ENCODE data around the gene MAN1C1.

The MAN1C1 gene

GRCh38 chr1:25804244-25804963, 187.8 kb downstream of the MAN1C1 start:
- peak; percentile 38 for DNase-seq (ENCODE audit: low spot score)

DNA sequence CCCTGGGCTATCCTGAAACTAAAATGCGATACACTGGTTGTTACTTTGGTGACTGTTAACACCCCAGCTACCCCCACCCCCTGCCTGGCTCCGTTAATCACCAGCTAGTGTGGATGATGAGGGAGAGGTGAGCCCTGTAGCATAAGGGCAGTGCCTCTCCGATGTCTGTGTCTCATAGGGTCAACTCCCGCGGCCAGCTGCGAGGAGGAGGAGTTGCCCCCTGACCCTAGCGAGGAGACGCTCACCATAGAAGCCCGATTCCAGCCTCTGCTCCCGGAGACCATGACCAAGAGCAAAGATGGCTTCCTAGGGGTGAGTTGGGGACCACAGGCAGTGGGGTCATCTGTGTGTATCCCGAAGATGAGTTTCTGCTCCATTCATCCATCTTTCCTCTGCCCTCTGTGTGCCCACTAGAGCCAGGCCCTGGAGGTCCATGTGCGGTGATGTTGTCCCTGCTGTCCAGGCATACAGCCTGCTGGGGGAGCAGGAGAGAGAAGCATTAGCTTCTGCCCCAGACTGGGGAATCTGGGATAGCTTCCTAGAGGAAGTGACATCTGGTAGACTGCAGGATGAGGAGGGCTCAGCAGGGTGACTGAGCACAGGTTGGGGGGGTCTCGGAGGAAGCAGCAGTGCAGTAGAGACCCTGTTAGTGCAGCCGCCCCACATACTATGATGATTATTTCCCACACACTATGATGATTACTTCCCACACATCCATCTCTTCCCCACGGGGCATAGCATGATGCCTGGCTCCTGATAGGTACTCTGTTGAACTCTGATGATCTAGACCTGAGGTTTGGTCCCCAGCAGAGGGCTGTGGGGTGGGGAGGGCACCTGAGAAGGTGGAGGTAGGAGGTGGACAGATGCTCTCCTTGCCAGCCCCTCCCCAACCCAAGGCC, 188.6 kb downstream of the MAN1C1 start:
- no peak for DNase-seq (ENCODE audit: low spot score)

DNA sequence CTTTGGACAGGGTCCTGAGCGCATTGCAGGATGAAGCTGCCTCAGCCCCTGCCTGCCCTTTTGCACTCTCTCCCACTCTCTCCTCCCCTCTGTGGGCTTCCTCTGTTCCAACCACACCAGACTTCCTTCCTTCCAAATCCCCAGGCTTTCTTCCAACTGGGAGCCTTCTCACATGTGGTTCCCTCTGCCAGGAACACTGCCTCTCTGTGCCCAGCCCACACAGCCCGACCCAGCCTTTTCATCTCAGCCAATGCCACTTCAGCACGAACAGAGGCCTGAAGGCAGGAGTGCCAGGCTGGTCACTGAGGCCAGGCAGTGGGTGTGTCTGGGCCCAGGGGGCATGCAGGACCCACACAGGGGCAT, 189.3 kb downstream of the MAN1C1 start:
- DNase-seq (ENCODE audit: low spot score) = peak; percentile 57

DNA sequence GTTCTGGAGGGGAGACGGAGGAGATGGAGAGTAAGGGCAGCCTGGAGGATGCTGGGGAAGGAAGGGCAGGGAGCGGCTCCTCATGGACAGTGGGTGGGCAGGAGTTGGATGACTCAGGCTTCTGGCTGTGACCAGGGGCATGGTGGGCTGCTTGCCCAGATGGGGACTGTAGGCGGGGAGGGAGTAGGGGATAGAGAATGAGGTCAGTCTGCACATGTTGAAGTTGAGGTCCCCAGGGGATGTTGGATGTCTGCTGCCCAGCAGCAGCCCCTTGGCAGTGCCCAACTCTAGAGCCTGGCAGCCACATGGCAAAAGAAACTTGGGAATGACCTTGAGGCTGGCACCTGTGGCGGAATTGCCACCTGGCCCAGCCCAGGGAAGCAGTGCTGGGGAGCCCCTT, 189.8 kb downstream of the MAN1C1 start:
- peak; percentile 74 for DNase-seq (ENCODE audit: low spot score)

DNA sequence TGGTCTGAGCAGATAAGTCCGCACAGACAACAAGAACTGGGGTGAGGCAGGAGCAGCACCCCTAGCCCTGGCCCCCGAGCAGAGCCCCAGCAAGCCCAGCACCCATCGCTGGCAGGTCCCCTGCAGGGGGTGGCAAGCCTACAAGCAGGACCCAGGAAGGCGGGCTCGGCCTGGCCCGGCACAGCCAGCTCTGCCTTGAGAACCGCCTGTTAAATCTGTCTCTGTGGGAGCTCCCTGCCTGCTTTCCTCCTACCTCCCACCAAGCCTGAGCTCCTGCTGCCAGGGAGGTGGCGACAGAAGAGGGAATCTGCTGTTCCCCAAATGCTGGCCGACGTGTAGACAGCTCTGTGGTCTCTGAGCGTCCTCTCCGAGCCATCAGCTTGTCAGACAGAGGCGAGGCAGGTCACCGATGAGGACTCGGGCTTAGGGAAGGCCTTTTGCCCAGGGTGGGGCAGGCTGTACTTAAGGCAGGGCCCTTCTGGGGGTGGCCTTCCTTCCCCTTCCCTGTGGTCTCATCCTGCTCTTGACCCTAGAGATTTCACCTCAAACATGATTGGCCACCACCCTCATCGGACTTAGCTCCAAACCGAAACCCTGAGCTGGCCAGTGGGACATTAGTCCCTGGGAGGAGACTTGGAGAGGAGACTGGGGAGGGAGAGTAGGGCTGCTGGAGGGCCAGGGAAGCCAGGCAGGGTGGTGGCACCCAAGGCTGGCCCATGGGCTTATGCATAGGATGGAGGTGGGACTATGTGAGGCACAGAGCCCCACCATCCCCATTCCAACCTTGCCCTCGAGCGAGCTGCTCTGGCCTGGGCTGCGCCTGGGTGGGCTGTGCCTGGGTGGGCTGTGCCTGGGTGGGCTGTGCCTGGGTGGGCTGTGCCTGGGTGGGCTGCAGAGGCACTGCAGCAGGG, 191.1 kb downstream of the MAN1C1 start:
- no peak for DNase-seq (ENCODE audit: low spot score)

- DNase-seq (ENCODE audit: low spot score) = no peak
These were observed 192.1 kb downstream of the MAN1C1 start for GRCh38 chr1:25808481-25809244.

GRCh38 chr1:25809283-25809926, 192.8 kb downstream of the MAN1C1 start:
- no peak for DNase-seq (ENCODE audit: low spot score)

GRCh38 chr1:25809929-25810328, 193.3 kb downstream of the MAN1C1 start:
- no peak for DNase-seq (ENCODE audit: low spot score)

- DNase-seq (ENCODE audit: low spot score) = peak; percentile 86
These were observed 194.0 kb downstream of the MAN1C1 start for GRCh38 chr1:25810341-25811299.

- DNase-seq (ENCODE audit: low spot score) = no peak
These were observed 194.9 kb downstream of the MAN1C1 start for GRCh38 chr1:25811384-25812082.

DNA sequence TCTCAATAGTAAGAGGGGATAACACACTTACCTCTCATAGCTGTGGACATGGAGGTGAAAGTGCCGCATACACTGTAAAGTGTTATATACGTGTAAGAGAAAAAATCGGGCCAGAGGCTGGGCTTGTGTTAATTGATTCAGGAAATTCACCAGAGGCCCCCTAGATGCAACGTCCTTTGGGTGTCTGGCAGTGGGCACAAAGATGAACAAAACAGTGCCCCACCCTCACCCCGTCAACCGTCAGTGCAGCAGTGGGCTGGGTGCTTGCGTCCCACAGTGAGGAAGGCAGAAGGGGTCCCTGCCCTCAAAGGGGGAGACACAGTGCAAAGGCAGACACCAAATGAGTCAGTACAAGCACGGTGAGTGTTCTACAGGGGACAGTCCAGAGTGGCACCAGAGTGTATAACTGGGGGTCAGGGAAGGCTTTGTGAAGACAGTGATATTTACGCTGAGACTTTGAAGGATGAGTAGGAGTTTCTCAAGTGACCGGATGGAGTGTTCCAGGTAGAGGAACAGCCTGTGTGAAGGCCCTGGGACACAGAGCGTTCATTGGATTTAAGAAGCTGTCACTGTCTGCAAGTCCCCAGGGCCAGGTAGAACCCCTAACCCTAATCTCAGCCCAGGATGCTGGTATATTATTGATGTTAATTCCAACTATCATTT, 196.6 kb downstream of the MAN1C1 start:
- no peak for DNase-seq (ENCODE audit: low spot score)

- no peak for DNase-seq (ENCODE audit: low spot score)
These were observed 197.3 kb downstream of the MAN1C1 start for GRCh38 chr1:25813734-25814471.

GRCh38 chr1:25814549-25815087, 198.0 kb downstream of the MAN1C1 start:
- DNase-seq (ENCODE audit: low spot score) = no peak

GRCh38 chr1:25815208-25816111, 198.9 kb downstream of the MAN1C1 start:
- DNase-seq (ENCODE audit: low spot score) = no peak

GRCh38 chr1:25816112-25816718, 199.6 kb downstream of the MAN1C1 start:
- no peak for DNase-seq (ENCODE audit: low spot score)

GRCh38 chr1:25817840-25818501, 201.4 kb downstream of the MAN1C1 start:
- no peak for DNase-seq (ENCODE audit: low spot score)

All from AG20443 (cell line).